Right cardiac atrium (tissue), 5 donors: ENCODE results near the gene LHFPL6. TPM values are rescaled to one million over a fixed set of nuclear protein-coding genes. Genes with fewer than 3 reads are reported as not detected.
A peak's percentile ranks its signal among the peaks of the same experiment; 100 is the strongest.

Experiments used
- ATAC-seq, 2 donors: fragments of 200-7000 bp; cut with Tn5 transposase; one replicate each; pipeline versions ENCODE4 v1.8.0 to v1.9.1; 2020; ENCODE audit warnings: moderate library complexity in 2 of 2, mild to moderate bottlenecking in 1 of 2
- DNase-seq, 3 donors: peaks; one replicate each; pipeline ENCODE4 v3.0.0-alpha.2; 2020
- H3K27ac ChIP-seq: one replicate; pipeline ENCODE4 v1.5.1; 2013; ENCODE audit warnings: mild to moderate bottlenecking, low read length, control low read depth, moderate library complexity
- H3K27me3 ChIP-seq: one replicate; pipeline ENCODE4 v1.6.1; 2013; ENCODE audit not compliant: control insufficient read depth, insufficient read depth
- H3K4me1 ChIP-seq: one replicate; pipeline ENCODE4 v1.6.1; 2013; ENCODE audit warnings: low read length; ENCODE audit not compliant: control insufficient read depth, insufficient read depth
- H3K4me3 ChIP-seq: one replicate; pipeline ENCODE4 v1.5.1; 2013; ENCODE audit warnings: low read length, control low read depth
- H3K9me3 ChIP-seq: one replicate; pipeline ENCODE4 v1.6.1; 2013; ENCODE audit warnings: low read length; ENCODE audit not compliant: control insufficient read depth
- WGBS: extraction: QIAGEN DNeasy Blood & Tissue Kit; methylation state at CpG from one replicate; pipeline ENCODE4 v1.1.7; 2013; 5-methylcytosine and 5-hydroxymethylcytosine counted together
- intact Hi-C, 4 donors: fragments of 100-400 bp; cut with DNase I; formaldehyde crosslinking; loops; one replicate each; pipeline versions ENCODE4 v1.11.0 to v1.14.0; 2022 to 2023
- polyA plus RNA-seq: library from polyadenylated mRNA; stranded (reverse); fragments of 200-250 nt; gene quantifications from one replicate; pipeline ENCODE4 v1.2.3, GENCODE V29; 2013
- total RNA-seq, 4 donors: library from RNA; stranded (reverse); fragmentation: NEBNext Ultra II Directional; extraction: Animal tissue kit (Norgen Biotek cat#: 25700); gene quantifications; one replicate each; pipeline ENCODE4 v1.2.1, GENCODE V29; 2021
- donor health status: healthy with polysubstance abuse.
- donor health status: DM: no; HTN: yes; CAD: no.
- donor health status: DM: no; HTN: no; CAD: no.
- donor health status: DM: no; HTN: yes; CAD: no; lungs with severe emphysema.
- donor health status: DM: yes; HTN: yes; CAD: no.

LHFPL6 gene
- total and polyA plus RNA-seq, 5 donors, result 54.0 to 66.8 (median 58.5) TPM

GRCh38 chr13:39414339-39414738 is 188.7 kb downstream of the LHFPL6 start:
- Histone ChIP-seq H3K4me1 (peaks cover 12% of the 10 kb centered on the region), H3K4me3 (no peak overlapping the region), H3K27me3 (no peaks in the 10 kb centered on the region), H3K9me3 (no peaks in the 10 kb centered on the region), H3K27ac (no peak overlapping the region)
- no peak for DNase-seq
- no peak for ATAC-seq
- intact Hi-C loops, result loop anchor here in 3 of 4 donors (5.0 to 10.0 kb wide), 4 partner anchors 150 to 270 kb away; partner anchors contain the start of gene LHFPL6 (in 1 of the 3)

GRCh38 chr13:39411511-39411910 is 191.5 kb downstream of the LHFPL6 start:
- Histone ChIP-seq H3K27me3 (no peaks in the 10 kb centered on the region), H3K4me1 (peaks cover 9% of the 10 kb centered on the region), H3K27ac (no peak overlapping the region), H3K4me3 (no peak overlapping the region), H3K9me3 (no peaks in the 10 kb centered on the region)
- intact Hi-C loops, result loop anchor here in 3 of 4 donors (5.0 to 10.0 kb wide), 4 partner anchors 147 to 267 kb away; partner anchors contain the start of gene LHFPL6 (in 1 of the 3)
- ATAC-seq (no peak), DNase-seq (no peak)
- 80% methylated on average over 3 of the region's 3 CpGs for WGBS

- Histone ChIP-seq H3K27ac (no peak overlapping the region), H3K27me3 (no peaks in the 10 kb centered on the region), H3K4me1 (peaks cover 9% of the 10 kb centered on the region), H3K9me3 (no peaks in the 10 kb centered on the region), H3K4me3 (no peak overlapping the region)
- 82% methylated on average over 5 of the region's 5 CpGs for whole genome bisulfite sequencing
- intact Hi-C loops, result loop anchor here in 3 of 4 donors (5.0 to 10.0 kb wide), 4 partner anchors 146 to 266 kb away; partner anchors contain the start of gene LHFPL6 (in 1 of the 3)
- ATAC-seq (no peak), DNase-seq (no peak)
Measured at GRCh38 chr13:39410964-39411363, 192.0 kb downstream of the LHFPL6 start.

GRCh38 chr13:39410096-39410901 is 192.7 kb downstream of the LHFPL6 start:
- Histone ChIP-seq H3K27ac (peak overlapping the region; percentile 57), H3K4me3 (no peak overlapping the region), H3K9me3 (no peaks in the 10 kb centered on the region), H3K27me3 (no peaks in the 10 kb centered on the region), H3K4me1 (peaks cover 7% of the 10 kb centered on the region)
- ATAC-seq (peak; percentile 28 to 70), DNase-seq (no peak)
- intact Hi-C loops, result loop anchor here in 3 of 4 donors (5.0 to 10.0 kb wide), 4 partner anchors 145 to 265 kb away; partner anchors contain the start of gene LHFPL6 (in 1 of the 3)
- 34% methylated on average over 2 of the region's 2 CpGs for WGBS

- no peaks in the 10 kb centered on the region for H3K9me3 ChIP-seq
- no peak for DNase-seq
- H3K4me1 ChIP-seq, result peaks cover 5% of the 10 kb centered on the region
- H3K4me3 ChIP-seq, result no peak overlapping the region
- intact Hi-C loops, result no loop called here
- H3K27ac ChIP-seq, result no peak overlapping the region
- 53% methylated on average over 3 of the region's 3 CpGs for WGBS
- no peak for ATAC-seq
- no peaks in the 10 kb centered on the region for H3K27me3 ChIP-seq
Measured at GRCh38 chr13:39408512-39408911, 194.5 kb downstream of the LHFPL6 start.

GRCh38 chr13:39407786-39408185 is 195.2 kb downstream of the LHFPL6 start:
- peaks cover 5% of the 10 kb centered on the region for H3K4me1 ChIP-seq
- no peak overlapping the region for H3K27ac ChIP-seq
- 68% methylated on average over 5 of the region's 5 CpGs for WGBS

GRCh38 chr13:39407138-39407537 is 195.9 kb downstream of the LHFPL6 start:
- intact Hi-C loops, result no loop called here
- H3K27ac ChIP-seq, result no peak overlapping the region
- ATAC-seq (no peak), DNase-seq (no peak)
- no peaks in the 10 kb centered on the region for H3K27me3 ChIP-seq
- H3K9me3 ChIP-seq, result no peaks in the 10 kb centered on the region
- no peak overlapping the region for H3K4me3 ChIP-seq
- peaks cover 7% of the 10 kb centered on the region for H3K4me1 ChIP-seq

More at GRCh38 chr13:39407786-39408185, 195.2 kb downstream of the LHFPL6 start:
- Histone ChIP-seq H3K4me3 (no peak overlapping the region), H3K9me3 (no peaks in the 10 kb centered on the region), H3K27me3 (no peaks in the 10 kb centered on the region)
- intact Hi-C loops, result no loop called here
- ATAC-seq (peak in 1 of 2 donors; percentile 59), DNase-seq (no peak)

- WGBS, result 92% methylated on average over 1 of the region's 1 CpG
- peaks cover 7% of the 10 kb centered on the region for H3K4me1 ChIP-seq
- no peak overlapping the region for H3K4me3 ChIP-seq
- DNase-seq (no peak), ATAC-seq (no peak)
- H3K27me3 ChIP-seq, result no peaks in the 10 kb centered on the region
- no peak overlapping the region for H3K27ac ChIP-seq
- intact Hi-C loops, result no loop called here
- no peaks in the 10 kb centered on the region for H3K9me3 ChIP-seq
Measured at GRCh38 chr13:39406688-39407087, 196.3 kb downstream of the LHFPL6 start.

GRCh38 chr13:39405596-39406205 is 197.3 kb downstream of the LHFPL6 start:
- DNase-seq (no peak), ATAC-seq (no peak)
- Histone ChIP-seq H3K27ac (no peak overlapping the region), H3K4me1 (peaks cover 5% of the 10 kb centered on the region), H3K27me3 (no peaks in the 10 kb centered on the region), H3K4me3 (no peak overlapping the region), H3K9me3 (no peaks in the 10 kb centered on the region)
- WGBS, result 78% methylated on average over 7 of the region's 7 CpGs
- intact Hi-C loops, result no loop called here

GRCh38 chr13:39405107-39405506 is 197.9 kb downstream of the LHFPL6 start:
- no peak overlapping the region for H3K4me3 ChIP-seq
- no peaks in the 10 kb centered on the region for H3K27me3 ChIP-seq
- 96% methylated on average over 2 of the region's 2 CpGs for WGBS
- no peak for ATAC-seq
- no peak overlapping the region for H3K27ac ChIP-seq
- H3K9me3 ChIP-seq, result no peaks in the 10 kb centered on the region
- intact Hi-C loops, result no loop called here
- DNase-seq, result no peak
- H3K4me1 ChIP-seq, result peaks cover 4% of the 10 kb centered on the region

GRCh38 chr13:39403106-39403505 is 199.9 kb downstream of the LHFPL6 start:
- H3K9me3 ChIP-seq, result no peaks in the 10 kb centered on the region
- no peak overlapping the region for H3K4me3 ChIP-seq
- no peaks in the 10 kb centered on the region for H3K27me3 ChIP-seq
- ATAC-seq (no peak), DNase-seq (no peak)
- intact Hi-C loops, result no loop called here
- no peak overlapping the region for H3K27ac ChIP-seq
- peaks cover 4% of the 10 kb centered on the region for H3K4me1 ChIP-seq
